HepG2 (cell line): ENCODE data around the gene SLIRP. TPM values are rescaled to one million over a fixed set of nuclear protein-coding genes. Genes with fewer than 3 reads are reported as not detected.

Experiments used
- ATAC-seq: fragments of 200-7000 bp; cut with Tn5 transposase; 3 replicates; pipeline ENCODE4 v1.9.1; 2020; ENCODE audit warnings: mild to moderate bottlenecking, moderate library complexity
- BruUV-seq: library from RNA; stranded (reverse); fragments of 400-500 nt; replicated peaks from 2 replicates; lab custom pipeline; 2021; lab: Mats Ljungman, UMichigan
- CTCF ChIA-PET: fragments of 300-600 bp; formaldehyde crosslinking; extraction: SDS; loops from one replicate; lab custom pipeline; 2021; ENCODE audit warnings: low total read pairs, inconsistent platforms, low intra/inter-chr PET ratio; lab: Yijun Ruan, JAX
- POLR2A ChIA-PET: fragments of 350-600 bp; sonication (Branson Sonifier 250); formaldehyde crosslinking; loops from one replicate; lab custom pipeline; 2020; ENCODE audit warnings: antibody characterized with exemption, inconsistent platforms; lab: Yijun Ruan, JAX
- DNase-seq: peaks from one replicate; pipeline ENCODE4 v3.0.0-alpha.2; 2015; ENCODE audit warnings: low spot score
- FAIRE-seq: peaks from 3 replicates; lab custom pipeline; 2011; peaks lifted over from hg19 to GRCh38; lab: Jason Lieb, UNC
- H2AFZ ChIP-seq: one replicate; pipeline ENCODE4 v1.6.1; 2011; ENCODE audit warnings: low read length, inconsistent platforms
- H3K27ac ChIP-seq: fragments of 300-600 bp; 3 replicates; pipeline ENCODE4 v1.8.0; 2011; ENCODE audit warnings: mixed run types, mild to moderate bottlenecking, mixed read lengths, low read length, inconsistent platforms; ENCODE audit not compliant: insufficient read depth; ENCODE audit errors: extremely low read length
- H3K27me3 ChIP-seq, 2 experiments: fragments of 200-600 bp in 1 of 2; 2 replicates in 1 of 2; 3 replicates in 1 of 2; pipeline versions ENCODE4 v1.6.0 to v1.8.0; 2011; ENCODE audit warnings: low read length in 2 of 2, mild to moderate bottlenecking in 2 of 2, moderate library complexity in 2 of 2, inconsistent platforms in 1 of 2; ENCODE audit not compliant: insufficient read depth in 2 of 2, control insufficient read depth in 1 of 2
- H3K36me3 ChIP-seq, 2 experiments: fragments of 200-600 bp in 1 of 2; replicated peaks in 1 of 2; 2 replicates in 1 of 2; 3 replicates in 1 of 2; pipeline versions ENCODE4 v1.5.1 to v1.8.0; 2011; ENCODE audit warnings: low read length in 2 of 2, inconsistent platforms in 1 of 2; ENCODE audit not compliant: insufficient read depth in 2 of 2, control insufficient read depth in 1 of 2
- H3K4me1 ChIP-seq: 2 replicates; pipeline ENCODE4 v1.5.1; 2012; ENCODE audit warnings: low read length, inconsistent platforms; ENCODE audit not compliant: insufficient read depth
- H3K4me2 ChIP-seq: 2 replicates; pipeline ENCODE4 v1.6.0; 2011; ENCODE audit warnings: low read depth, low read length, inconsistent platforms
- H3K4me3 ChIP-seq, 3 experiments: fragments of 200-600 bp in 1 of 3; sonication (generic), shearing (Covaris generic) in 1 of 3; replicated peaks in 1 of 3; 2 replicates each; pipeline ENCODE4 v1.5.1; 2011 to 2016; ENCODE audit warnings: low read length in 3 of 3, inconsistent platforms in 2 of 3, low read depth in 2 of 3, mild to moderate bottlenecking in 2 of 3, control low read depth in 1 of 3, mixed read lengths in 1 of 3; ENCODE audit not compliant: insufficient read depth in 1 of 3
- H3K79me2 ChIP-seq: one replicate; pipeline ENCODE4 v1.6.1; 2011; ENCODE audit warnings: low read length, inconsistent platforms; ENCODE audit not compliant: insufficient read depth
- H3K9ac ChIP-seq: 2 replicates; pipeline ENCODE4 v1.6.0; 2011; ENCODE audit warnings: mild to moderate bottlenecking, low read depth, low read length, inconsistent platforms; ENCODE audit not compliant: insufficient read depth
- H3K9me3 ChIP-seq: 2 replicates; pipeline ENCODE4 v1.5.1; 2012; ENCODE audit warnings: mild to moderate bottlenecking, low read length
- H4K20me1 ChIP-seq: 2 replicates; pipeline ENCODE4 v1.6.0; 2011; ENCODE audit warnings: inconsistent platforms, mild to moderate bottlenecking, low read length, moderate library complexity; ENCODE audit not compliant: insufficient read depth
- CSRNP1 ChIP-seq: sonication (generic); formaldehyde crosslinking; IDR thresholded peaks from 2 replicates; pipeline ENCODE4 v1.8.1; 2023; ENCODE audit warnings: mild to moderate bottlenecking, missing genetic modification reagents
- EP300 ChIP-seq, 3 experiments: sonication (generic) in 1 of 3; formaldehyde crosslinking in 1 of 3; IDR thresholded peaks; 2 replicates each; pipeline versions ENCODE4 v1.5.1 to v1.6.1; 2011 to 2020; ENCODE audit warnings: low read depth in 2 of 3, low read length in 2 of 3, borderline replicate concordance in 1 of 3, improper control_type of control experiment in 1 of 3, mild to moderate bottlenecking in 1 of 3, missing genetic modification reagents in 1 of 3, moderate library complexity in 1 of 3
- IRF2 ChIP-seq: IDR thresholded peaks from 2 replicates; pipeline ENCODE4 v1.6.1; 2018; ENCODE audit warnings: missing genetic modification reagents, missing compliant biosample characterization
- KLF15 ChIP-seq: sonication (generic); formaldehyde crosslinking; IDR thresholded peaks from 2 replicates; pipeline ENCODE4 v1.8.1; 2023; ENCODE audit warnings: borderline replicate concordance, mild to moderate bottlenecking, inconsistent platforms, missing genetic modification reagents, mixed read lengths
- MIER2 ChIP-seq: IDR thresholded peaks from 2 replicates; pipeline ENCODE4 v1.6.1; 2016; ENCODE audit warnings: missing biosample characterization, missing genetic modification reagents
- NONO ChIP-seq, 2 experiments: fragments of 450-650 bp in 1 of 2; sonication (generic) in 1 of 2; formaldehyde crosslinking in 1 of 2; IDR thresholded peaks in 1 of 2; conservative IDR thresholded peaks in 1 of 2; 2 replicates each; pipeline versions ENCODE4 v1.6.1 to v1.8.0; 2017 to 2022; ENCODE audit warnings: mild to moderate bottlenecking in 1 of 2, missing genetic modification reagents in 1 of 2, moderate library complexity in 1 of 2
- PLSCR1 ChIP-seq: sonication (generic); formaldehyde crosslinking; IDR thresholded peaks from 2 replicates; pipeline ENCODE4 v1.5.0; 2020; ENCODE audit warnings: missing genetic modification reagents, mild to moderate bottlenecking, borderline replicate concordance
- SATB2 ChIP-seq: sonication (generic); formaldehyde crosslinking; IDR thresholded peaks from 2 replicates; pipeline ENCODE4 v1.5.0; 2020; ENCODE audit warnings: missing genetic modification reagents
- ZFP1 ChIP-seq: IDR thresholded peaks from 2 replicates; pipeline ENCODE4 v1.6.1; 2016
- ZFP36 ChIP-seq: fragments of 150-350 bp; IDR thresholded peaks from 2 replicates; pipeline ENCODE4 v1.6.1; 2018; ENCODE audit warnings: borderline replicate concordance, low read length, low read depth; ENCODE audit not compliant: partially characterized antibody
- ZNF30 ChIP-seq: sonication (generic); formaldehyde crosslinking; IDR thresholded peaks from 2 replicates; pipeline ENCODE4 v1.5.0; 2020; ENCODE audit warnings: mild to moderate bottlenecking, missing genetic modification reagents
- ZNF407 ChIP-seq: sonication (generic); formaldehyde crosslinking; IDR thresholded peaks from one replicate; pipeline ENCODE4 v1.5.1; 2020; ENCODE audit warnings: mild to moderate bottlenecking, missing genetic modification reagents; ENCODE audit errors: not compliant biosample characterization
- ZNF468 ChIP-seq: sonication (generic); formaldehyde crosslinking; IDR thresholded peaks from 2 replicates; pipeline ENCODE4 v1.8.0; 2022; ENCODE audit warnings: mild to moderate bottlenecking, moderate library complexity, missing genetic modification reagents
- ZNF577 ChIP-seq: sonication (generic); formaldehyde crosslinking; IDR thresholded peaks from 2 replicates; pipeline ENCODE4 v1.4.0; 2020; ENCODE audit warnings: mild to moderate bottlenecking, low read depth, missing genetic modification reagents, borderline replicate concordance
- WGBS: methylation state at CpG from one replicate; pipeline ENCODE4 v1.1.6; 2017; ENCODE audit warnings: low lambda C conversion rate; 5-methylcytosine and 5-hydroxymethylcytosine counted together
- in situ Hi-C: cut with HindIII; loops from 2 replicates; pipeline ENCODE4 v1.10.0; 2017; ENCODE audit warnings: low pct_unique_long_range_greater_than_20kb; ENCODE audit not compliant: extremely low pct_ligation_motif_present
- intact Hi-C: fragments of 100-400 bp; cut with micrococcal nuclease; formaldehyde crosslinking; loops from one replicate; pipeline ENCODE4 v1.10.0; 2022; ENCODE audit not compliant: unreplicated experiment
- polyA plus RNA-seq, 8 experiments: library from polyadenylated mRNA; depleted of rRNA in 3 of 8; stranded (reverse) in 7 of 8; unstranded in 1 of 8; fragments of >200 nt; fragmentation: Illumina TruSeq in 4 of 8; extraction: Trizol in 4 of 8; gene quantifications; 2 replicates each; pipeline versions ENCODE4 v1.2.1 to v1.2.3, GENCODE V29; 2011 to 2016; ENCODE audit warnings: low read depth in 4 of 8, missing spikeins in 1 of 8, mixed read lengths in 1 of 8; ENCODE audit not compliant: insufficient read depth in 1 of 8
- total RNA-seq, 5 experiments: library from RNA; depleted of rRNA; stranded (reverse); fragments of >200 nt; fragmentation: Illumina TruSeq; extraction: Trizol; gene quantifications; 2 replicates each; pipeline ENCODE4 v1.2.3, GENCODE V29; 2016; ENCODE audit warnings: low read depth in 1 of 5

The SLIRP gene
- total and polyA plus RNA-seq, 2 of the 13 experiments (the other 11 are each of a cell fraction or from before 2014, with no cell fraction given) = 281 to 548 TPM

DNA sequence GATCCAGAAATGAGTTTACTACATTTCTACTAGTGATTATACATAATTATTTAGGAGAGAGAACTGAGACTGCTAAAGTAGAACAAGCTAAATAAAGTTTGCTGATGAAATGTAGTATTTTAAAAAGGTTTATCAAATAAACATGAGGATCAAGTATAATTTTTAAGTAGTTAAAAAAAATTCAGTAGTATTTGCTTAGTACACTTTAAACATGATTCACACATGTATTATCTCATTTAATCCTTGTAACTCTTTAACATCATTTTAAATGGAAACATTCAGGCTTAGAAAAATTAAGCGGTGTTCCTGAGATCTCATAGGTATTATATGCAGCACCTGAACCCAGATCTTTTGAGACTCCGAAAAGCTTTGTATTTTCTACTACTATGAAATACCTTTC lies 44.4 kb downstream of the SLIRP start:
- CTCF ChIA-PET = no interaction called here
- 99% methylated on average over 2 of the region's 2 CpGs for WGBS
- H3K4me1 ChIP-seq = 0 out of 2 replicates have a peak, but pooled peaks cover 1% of the 10 kb centered on the region
- DNase-seq (no peak), ATAC-seq (no peak), FAIRE-seq (no peak)
- H3K27me3 ChIP-seq = no peaks in the 10 kb centered on the region
- H3K79me2 ChIP-seq = peaks cover 19% of the 10 kb centered on the region
- H3K9ac ChIP-seq = no peak overlapping the region
- H3K9me3 ChIP-seq = no peaks in the 10 kb centered on the region
- no peak overlapping the region for H3K27ac ChIP-seq
- POLR2A ChIA-PET = no interaction called here
- no peak overlapping the region for H2AFZ ChIP-seq
- intact Hi-C loops = no loop called here
- no TSS peak for BruUV-seq
- no peak overlapping the region for H3K4me2 ChIP-seq
- no peak overlapping the region for H3K4me3 ChIP-seq
- in situ Hi-C loops = no loop called here
- peaks cover 3% of the 10 kb centered on the region; the same call in 1 of the 2 replicates for H4K20me1 ChIP-seq
- H3K36me3 ChIP-seq = peaks cover 13 to 48% of the 10 kb centered on the region in 2 experiments; a peak in 4 of 5 replicates
- TF ChIP-seq PLSCR1 (CRISPR knock-in tag) = no peak
- TF ChIP-seq ZNF468 (CRISPR knock-in tag) = no peak
- TF ChIP-seq CSRNP1 (CRISPR knock-in tag) = no peak
- no peak for TF ChIP-seq KLF15 (CRISPR knock-in tag)
- no peak for TF ChIP-seq ZNF30 (CRISPR knock-in tag)
- no peak for TF ChIP-seq ZNF407 (CRISPR knock-in tag)
- TF ChIP-seq NONO (IDR thresholded peaks at IDR 0.05) = no peak
- TF ChIP-seq NONO (CRISPR knock-in tag; conservative IDR thresholded peaks at IDR 0.05) = no peak
- TF ChIP-seq ZFP1 (CRISPR knock-in tag) = no peak
- TF ChIP-seq EP300 (IDR thresholded peaks at IDR 0.05; ENCODE audit: low read depth in 2 of 2, low read length in 2 of 2) = no peak
- no peak for TF ChIP-seq EP300 (CRISPR knock-in tag; IDR thresholded peaks at IDR 0.05; ENCODE audit: borderline replicate concordance)
- no peak for TF ChIP-seq ZFP36
- no peak for TF ChIP-seq ZNF577 (CRISPR knock-in tag)
- no peak for TF ChIP-seq SATB2 (CRISPR knock-in tag)
- no peak for TF ChIP-seq IRF2
- TF ChIP-seq MIER2 (CRISPR knock-in tag) = no peak
